ENCODE results near the gene TULP4.

Gene TULP4

GRCh38 chr6:158312165-158312564 is at the start of gene TULP4:
TSS of gene TULP4 (plus strand) at chr6:158312465. CDS start at chr6:158314017, 1,552 bp downstream.
- H3K4me3 ChIP-seq (ENCODE audit: low read length), result no peak within 1 kb of the TSS
- no peaks in the 10 kb centered on the region for H3K9me3 ChIP-seq (ENCODE audit: control insufficient read depth, low read length)
- no peaks in the 10 kb centered on the region for H3K36me3 ChIP-seq (ENCODE audit: control insufficient read depth, insufficient read depth, low read length)
- no peak within 1 kb of the TSS for H3K9ac ChIP-seq (ENCODE audit: low read length)
- H3K27me3 ChIP-seq (ENCODE audit: control insufficient read depth, insufficient read depth, low read length), result no peaks in the 10 kb centered on the region
- H3K4me1 ChIP-seq (ENCODE audit: control insufficient read depth, insufficient read depth, low read length), result no peaks in the 10 kb centered on the region

GRCh38 chr6:158262755-158263154 is 49.5 kb upstream of the TULP4 start:
- H3K4me3 ChIP-seq (ENCODE audit: low read length), result no peak overlapping the region
- H3K4me1 ChIP-seq (ENCODE audit: control insufficient read depth, insufficient read depth, low read length), result no peaks in the 10 kb centered on the region
- H3K9ac ChIP-seq (ENCODE audit: low read length), result no peak overlapping the region
- H3K27me3 ChIP-seq (ENCODE audit: control insufficient read depth, insufficient read depth, low read length), result no peaks in the 10 kb centered on the region
- no peaks in the 10 kb centered on the region for H3K36me3 ChIP-seq (ENCODE audit: control insufficient read depth, insufficient read depth, low read length)
- H3K9me3 ChIP-seq (ENCODE audit: control insufficient read depth, low read length), result no peaks in the 10 kb centered on the region

GRCh38 chr6:158264180-158264579 is 48.1 kb upstream of the TULP4 start:
- no peaks in the 10 kb centered on the region for H3K36me3 ChIP-seq (ENCODE audit: control insufficient read depth, insufficient read depth, low read length)
- no peaks in the 10 kb centered on the region for H3K4me1 ChIP-seq (ENCODE audit: control insufficient read depth, insufficient read depth, low read length)
- H3K27me3 ChIP-seq (ENCODE audit: control insufficient read depth, insufficient read depth, low read length), result no peaks in the 10 kb centered on the region
- H3K4me3 ChIP-seq (ENCODE audit: low read length), result no peak overlapping the region
- H3K9me3 ChIP-seq (ENCODE audit: control insufficient read depth, low read length), result no peaks in the 10 kb centered on the region
- no peak overlapping the region for H3K9ac ChIP-seq (ENCODE audit: low read length)

- Histone ChIP-seq H3K9me3 (ENCODE audit: control insufficient read depth, low read length) (no peaks in the 10 kb centered on the region), H3K27me3 (ENCODE audit: control insufficient read depth, insufficient read depth, low read length) (no peaks in the 10 kb centered on the region), H3K4me1 (ENCODE audit: control insufficient read depth, insufficient read depth, low read length) (no peaks in the 10 kb centered on the region), H3K4me3 (ENCODE audit: low read length) (no peak overlapping the region), H3K9ac (ENCODE audit: low read length) (no peak overlapping the region), H3K36me3 (ENCODE audit: control insufficient read depth, insufficient read depth, low read length) (no peaks in the 10 kb centered on the region)
Observed at GRCh38 chr6:158266131-158266530, 46.1 kb upstream of the TULP4 start.

- no peaks in the 10 kb centered on the region for H3K9me3 ChIP-seq (ENCODE audit: control insufficient read depth, low read length)
- no peak overlapping the region for H3K9ac ChIP-seq (ENCODE audit: low read length)
- no peaks in the 10 kb centered on the region for H3K36me3 ChIP-seq (ENCODE audit: control insufficient read depth, insufficient read depth, low read length)
Observed at GRCh38 chr6:158268361-158269147, 43.7 kb upstream of the TULP4 start.

GRCh38 chr6:158269657-158270056 is 42.6 kb upstream of the TULP4 start:
- Histone ChIP-seq H3K27me3 (ENCODE audit: control insufficient read depth, insufficient read depth, low read length) (no peaks in the 10 kb centered on the region), H3K4me3 (ENCODE audit: low read length) (no peak overlapping the region), H3K4me1 (ENCODE audit: control insufficient read depth, insufficient read depth, low read length) (no peaks in the 10 kb centered on the region), H3K9ac (ENCODE audit: low read length) (no peak overlapping the region), H3K36me3 (ENCODE audit: control insufficient read depth, insufficient read depth, low read length) (no peaks in the 10 kb centered on the region), H3K9me3 (ENCODE audit: control insufficient read depth, low read length) (no peaks in the 10 kb centered on the region)

More at GRCh38 chr6:158268361-158269147, 43.7 kb upstream of the TULP4 start:
- no peaks in the 10 kb centered on the region for H3K4me1 ChIP-seq (ENCODE audit: control insufficient read depth, insufficient read depth, low read length)
- no peaks in the 10 kb centered on the region for H3K27me3 ChIP-seq (ENCODE audit: control insufficient read depth, insufficient read depth, low read length)
- no peak overlapping the region for H3K4me3 ChIP-seq (ENCODE audit: low read length)

GRCh38 chr6:158270389-158271127 is 41.7 kb upstream of the TULP4 start:
- Histone ChIP-seq H3K36me3 (ENCODE audit: control insufficient read depth, insufficient read depth, low read length) (no peaks in the 10 kb centered on the region), H3K9ac (ENCODE audit: low read length) (no peak overlapping the region), H3K9me3 (ENCODE audit: control insufficient read depth, low read length) (no peaks in the 10 kb centered on the region), H3K27me3 (ENCODE audit: control insufficient read depth, insufficient read depth, low read length) (no peaks in the 10 kb centered on the region), H3K4me3 (ENCODE audit: low read length) (no peak overlapping the region), H3K4me1 (ENCODE audit: control insufficient read depth, insufficient read depth, low read length) (no peaks in the 10 kb centered on the region)

GRCh38 chr6:158272324-158272723 is 39.9 kb upstream of the TULP4 start:
- Histone ChIP-seq H3K4me1 (ENCODE audit: control insufficient read depth, insufficient read depth, low read length) (no peaks in the 10 kb centered on the region), H3K9ac (ENCODE audit: low read length) (no peak overlapping the region), H3K9me3 (ENCODE audit: control insufficient read depth, low read length) (no peaks in the 10 kb centered on the region), H3K36me3 (ENCODE audit: control insufficient read depth, insufficient read depth, low read length) (no peaks in the 10 kb centered on the region), H3K4me3 (ENCODE audit: low read length) (no peak overlapping the region), H3K27me3 (ENCODE audit: control insufficient read depth, insufficient read depth, low read length) (no peaks in the 10 kb centered on the region)

GRCh38 chr6:158278004-158278403 is 34.3 kb upstream of the TULP4 start:
- Histone ChIP-seq H3K36me3 (ENCODE audit: control insufficient read depth, insufficient read depth, low read length) (no peaks in the 10 kb centered on the region), H3K9me3 (ENCODE audit: control insufficient read depth, low read length) (no peaks in the 10 kb centered on the region), H3K4me1 (ENCODE audit: control insufficient read depth, insufficient read depth, low read length) (no peaks in the 10 kb centered on the region), H3K4me3 (ENCODE audit: low read length) (no peak overlapping the region), H3K9ac (ENCODE audit: low read length) (no peak overlapping the region), H3K27me3 (ENCODE audit: control insufficient read depth, insufficient read depth, low read length) (no peaks in the 10 kb centered on the region)

GRCh38 chr6:158279615-158280014 is 32.6 kb upstream of the TULP4 start:
- Histone ChIP-seq H3K9me3 (ENCODE audit: control insufficient read depth, low read length) (no peaks in the 10 kb centered on the region), H3K9ac (ENCODE audit: low read length) (no peak overlapping the region), H3K36me3 (ENCODE audit: control insufficient read depth, insufficient read depth, low read length) (no peaks in the 10 kb centered on the region), H3K27me3 (ENCODE audit: control insufficient read depth, insufficient read depth, low read length) (no peaks in the 10 kb centered on the region), H3K4me1 (ENCODE audit: control insufficient read depth, insufficient read depth, low read length) (no peaks in the 10 kb centered on the region), H3K4me3 (ENCODE audit: low read length) (no peak overlapping the region)

- Histone ChIP-seq H3K9ac (ENCODE audit: low read length) (no peak overlapping the region), H3K4me1 (ENCODE audit: control insufficient read depth, insufficient read depth, low read length) (no peaks in the 10 kb centered on the region), H3K9me3 (ENCODE audit: control insufficient read depth, low read length) (no peaks in the 10 kb centered on the region), H3K4me3 (ENCODE audit: low read length) (no peak overlapping the region), H3K36me3 (ENCODE audit: control insufficient read depth, insufficient read depth, low read length) (no peaks in the 10 kb centered on the region), H3K27me3 (ENCODE audit: control insufficient read depth, insufficient read depth, low read length) (no peaks in the 10 kb centered on the region)
Observed at GRCh38 chr6:158283304-158283980, 28.8 kb upstream of the TULP4 start.

Measured in mucosa of stomach (tissue), 1 donor.